IMR-90 (cell line): ENCODE measurements around the gene R3HDML. TPM values are rescaled to one million over a fixed set of nuclear protein-coding genes. Genes with fewer than 3 reads are reported as not detected.

Experiments
- ATAC-seq: fragments of 200-7000 bp; cut with Tn5 transposase; 2 replicates; pipeline ENCODE4 v1.9.1; 2020; ENCODE audit warnings: low read depth, mild to moderate bottlenecking, moderate library complexity
- BruUV-seq: library from RNA; stranded (reverse); fragments of 400-500 nt; replicated peaks from 2 replicates; lab custom pipeline; 2021; lab: Mats Ljungman, UMichigan
- CTCF ChIA-PET: fragments of 300-600 bp; formaldehyde crosslinking; extraction: SDS; loops from one replicate; lab custom pipeline; 2021; ENCODE audit warnings: antibody characterized with exemption; lab: Yijun Ruan, JAX
- POLR2A ChIA-PET: fragments of 300-600 bp; sonication (Branson Sonifier 250); formaldehyde crosslinking; loops from one replicate; lab custom pipeline; 2022; ENCODE audit warnings: antibody characterized with exemption; ENCODE audit not compliant: unreplicated experiment; lab: Charles Lee
- DNase-seq: peaks from one replicate; pipeline ENCODE4 v3.0.0; 2013
- H2AFZ ChIP-seq: replicated peaks from 2 replicates; pipeline ENCODE3; 2013; ENCODE audit warnings: low read length, mild to moderate bottlenecking; ENCODE audit not compliant: poor library complexity
- H2AK5ac ChIP-seq: 2 replicates; pipeline ENCODE4 v1.6.1; 2013; ENCODE audit warnings: low read depth, low read length, inconsistent platforms
- H2AK9ac ChIP-seq: replicated peaks from 2 replicates; pipeline ENCODE3; 2013; ENCODE audit warnings: mild to moderate bottlenecking, low read depth, low read length, moderate library complexity; ENCODE audit not compliant: poor library complexity
- H2BK120ac ChIP-seq: 2 replicates; pipeline ENCODE4 v1.6.1; 2013; ENCODE audit warnings: low read depth, low read length, inconsistent platforms
- H2BK15ac ChIP-seq: 3 replicates; pipeline ENCODE4 v1.6.1; 2013; ENCODE audit warnings: low read depth, low read length, inconsistent platforms
- H2BK20ac ChIP-seq: 2 replicates; pipeline ENCODE4 v1.6.1; 2013; ENCODE audit warnings: low read depth, mild to moderate bottlenecking, inconsistent platforms, low read length, moderate library complexity
- H2BK5ac ChIP-seq: 2 replicates; pipeline ENCODE4 v1.6.1; 2013; ENCODE audit warnings: mild to moderate bottlenecking, low read depth, low read length, inconsistent platforms; ENCODE audit not compliant: poor library complexity, severe bottlenecking
- H3K14ac ChIP-seq: replicated peaks from 2 replicates; pipeline ENCODE4 v1.6.1; 2013; ENCODE audit warnings: low read depth, low read length, inconsistent platforms
- H3K18ac ChIP-seq: 2 replicates; pipeline ENCODE4 v1.6.1; 2013; ENCODE audit warnings: low read depth, low read length, control low read depth
- H3K23ac ChIP-seq: 2 replicates; pipeline ENCODE4 v1.6.1; 2013; ENCODE audit warnings: low read depth, low read length, inconsistent platforms
- H3K27ac ChIP-seq: 2 replicates; pipeline ENCODE4 v1.5.1; 2013; ENCODE audit warnings: mild to moderate bottlenecking, control low read depth, low read length; ENCODE audit not compliant: insufficient read depth
- H3K27me3 ChIP-seq: 2 replicates; pipeline ENCODE4 v1.6.1; 2013; ENCODE audit warnings: low read length; ENCODE audit not compliant: control insufficient read depth, insufficient read depth
- H3K36me3 ChIP-seq: 2 replicates; pipeline ENCODE4 v1.6.1; 2013; ENCODE audit warnings: low read length, mixed read lengths; ENCODE audit not compliant: control insufficient read depth, insufficient read depth
- H3K4ac ChIP-seq: 2 replicates; pipeline ENCODE4 v1.6.1; 2013; ENCODE audit warnings: low read depth, low read length, inconsistent platforms
- H3K4me1 ChIP-seq: 2 replicates; pipeline ENCODE4 v1.6.1; 2013; ENCODE audit warnings: low read length, mixed read lengths; ENCODE audit not compliant: control insufficient read depth, insufficient read depth
- H3K4me2 ChIP-seq: 2 replicates; pipeline ENCODE4 v1.6.1; 2013; ENCODE audit warnings: low read depth, mild to moderate bottlenecking, control low read depth, low read length, moderate library complexity
- H3K4me3 ChIP-seq: 2 replicates; pipeline ENCODE4 v1.5.1; 2013; ENCODE audit warnings: low read depth, mild to moderate bottlenecking, control low read depth, low read length, moderate library complexity; ENCODE audit not compliant: insufficient read depth
- H3K56ac ChIP-seq: 2 replicates; pipeline ENCODE4 v1.6.1; 2013; ENCODE audit warnings: low read length, inconsistent platforms; ENCODE audit not compliant: insufficient read depth; ENCODE audit errors: extremely low read depth
- H3K79me1 ChIP-seq, 2 experiments: 2 replicates each; pipeline ENCODE4 v1.6.1; 2013; ENCODE audit warnings: low read length in 2 of 2, inconsistent platforms in 1 of 2, low read depth in 1 of 2
- H3K9ac ChIP-seq: 2 replicates; pipeline ENCODE4 v1.6.1; 2013; ENCODE audit warnings: low read depth, low read length, control low read depth
- H3K9me1 ChIP-seq: 2 replicates; pipeline ENCODE4 v1.6.1; 2013; ENCODE audit warnings: low read length, inconsistent platforms; ENCODE audit not compliant: insufficient read depth
- H3K9me3 ChIP-seq: 2 replicates; pipeline ENCODE4 v1.6.1; 2013; ENCODE audit warnings: low read length; ENCODE audit not compliant: control insufficient read depth, insufficient read depth
- H4K20me1 ChIP-seq: 2 replicates; pipeline ENCODE4 v1.6.1; 2013; ENCODE audit warnings: low read length, inconsistent platforms; ENCODE audit not compliant: insufficient read depth
- H4K5ac ChIP-seq: 2 replicates; pipeline ENCODE4 v1.6.1; 2013; ENCODE audit warnings: mild to moderate bottlenecking, low read depth, low read length, control low read depth
- H4K8ac ChIP-seq, 2 experiments: 2 replicates each; pipeline ENCODE4 v1.6.1; 2013; ENCODE audit warnings: low read depth in 2 of 2, low read length in 2 of 2, control low read depth in 1 of 2, inconsistent platforms in 1 of 2
- H4K91ac ChIP-seq: 2 replicates; pipeline ENCODE4 v1.6.1; 2013; ENCODE audit warnings: low read depth, low read length, inconsistent platforms; ENCODE audit not compliant: insufficient read depth
- CHD1 ChIP-seq: IDR thresholded peaks from 2 replicates; pipeline ENCODE4 v1.6.1; 2012; ENCODE audit warnings: low read depth, low read length, improper control_type of control experiment
- CTCF ChIP-seq: conservative IDR thresholded peaks from 2 replicates; pipeline ENCODE4 v1.5.1; 2012; ENCODE audit warnings: mild to moderate bottlenecking, low read depth, low read length, improper control_type of control experiment
- ELK1 ChIP-seq: fragments of 150-350 bp; IDR thresholded peaks from 2 replicates; pipeline ENCODE4 v1.6.1; 2016; ENCODE audit warnings: low read depth, mild to moderate bottlenecking, low read length, moderate library complexity, borderline replicate concordance
- FOS ChIP-seq: fragments of 150-350 bp; IDR thresholded peaks from 2 replicates; pipeline ENCODE4 v1.6.1; 2016; ENCODE audit warnings: low read depth, low read length
- RAD21 ChIP-seq: IDR thresholded peaks from 2 replicates; pipeline ENCODE4 v1.6.1; 2012; ENCODE audit warnings: low read length, improper control_type of control experiment
- RCOR1 ChIP-seq: IDR thresholded peaks from 2 replicates; pipeline ENCODE4 v1.6.1; 2012; ENCODE audit warnings: mild to moderate bottlenecking, low read length, improper control_type of control experiment; ENCODE audit not compliant: insufficient replicate concordance
- RFX5 ChIP-seq: IDR thresholded peaks from 2 replicates; pipeline ENCODE4 v1.8.0; 2012; ENCODE audit warnings: low read depth, mild to moderate bottlenecking, low read length, moderate library complexity
- SMC3 ChIP-seq: fragments of 150-350 bp; IDR thresholded peaks from 2 replicates; pipeline ENCODE4 v1.6.1; 2016; ENCODE audit warnings: low read depth, mild to moderate bottlenecking, antibody characterized with exemption, low read length, moderate library complexity
- USF2 ChIP-seq: fragments of 150-350 bp; IDR thresholded peaks from 2 replicates; pipeline ENCODE4 v1.6.1; 2017; ENCODE audit warnings: mild to moderate bottlenecking, antibody characterized with exemption, low read length, low read depth
- dilution Hi-C: fragments of 300-500 bp; cut with HindIII; formaldehyde crosslinking; loops from one replicate; pipeline ENCODE4 v1.14.3; 2018; ENCODE audit warnings: low sequenced_read_pairs; ENCODE audit not compliant: unreplicated experiment
- in situ Hi-C: fragments of 300-500 bp; cut with MboI; formaldehyde crosslinking; loops from 3 replicates; pipeline ENCODE4 v1.14.3; 2019; ENCODE audit warnings: low sequenced_read_pairs, inconsistent platforms, mixed read lengths
- intact Hi-C: fragments of 100-400 bp; cut with micrococcal nuclease; formaldehyde crosslinking; loops from 2 replicates; pipeline ENCODE4 v1.10.0; 2022
- polyA plus RNA-seq, 3 experiments: library from polyadenylated mRNA; depleted of rRNA; stranded (reverse); fragments of >200 nt; gene quantifications; 2 replicates each; pipeline ENCODE4 v1.2.3, GENCODE V29; 2012; ENCODE audit warnings: low replicate concordance in 1 of 3
- total RNA-seq: library from RNA; depleted of rRNA; stranded (reverse); fragments of >200 nt; gene quantifications from 2 replicates; pipeline ENCODE4 v1.2.3, GENCODE V29; 2012

The R3HDML gene
- total and polyA plus RNA-seq, 2 of the 4 experiments (the other 2 are of a cell fraction): not detected

GRCh38 chr20:44301285-44301684 is 35.6 kb upstream of the R3HDML start:
- H2BK15ac ChIP-seq: no peak overlapping the region
- TF ChIP-seq CTCF (no peak), RCOR1 (no peak), CHD1 (no peak), FOS (no peak), SMC3 (no peak), RFX5 (no peak), RAD21 (no peak), ELK1 (no peak), USF2 (no peak)
- H3K9me3 ChIP-seq: no peaks in the 10 kb centered on the region
- ATAC-seq (no peak), DNase-seq (no peak)
- no peaks in the 10 kb centered on the region for H3K36me3 ChIP-seq
- in situ Hi-C loops: no loop called here
- H3K79me1 ChIP-seq: peaks cover 0 to 3% of the 10 kb centered on the region in 2 experiments; a peak in 2 of 4 replicates
- H3K9ac ChIP-seq: no peak overlapping the region
- no peak overlapping the region for H4K5ac ChIP-seq
- ChIA-PET POLR2A (no interaction called here), CTCF (no interaction called here)
- H3K56ac ChIP-seq: no peak overlapping the region
- H3K27me3 ChIP-seq: no peaks in the 10 kb centered on the region
- no peak overlapping the region for H2BK5ac ChIP-seq
- H4K20me1 ChIP-seq: no peaks in the 10 kb centered on the region
- no peak overlapping the region for H3K18ac ChIP-seq
- peaks cover 3% of the 10 kb centered on the region; the same call in 1 of the 2 replicates for H3K9me1 ChIP-seq
- H3K4me3 ChIP-seq: no peak overlapping the region
- H3K4me2 ChIP-seq: no peak overlapping the region
- no peak overlapping the region for H3K4ac ChIP-seq
- dilution Hi-C loops: no loop called here
- H4K8ac ChIP-seq: no peak overlapping the region
- H2AFZ ChIP-seq: no peak overlapping the region
- no peak overlapping the region for H2BK120ac ChIP-seq
- H4K91ac ChIP-seq: no peak overlapping the region
- no peak overlapping the region for H2AK5ac ChIP-seq
- no peak overlapping the region for H3K23ac ChIP-seq
- BruUV-seq: no TSS peak
- no peak overlapping the region for H2BK20ac ChIP-seq
- intact Hi-C loops: no loop called here
- no peaks in the 10 kb centered on the region for H3K4me1 ChIP-seq
- H2AK9ac ChIP-seq: no peak overlapping the region
- H3K14ac ChIP-seq: no peak overlapping the region
- H3K27ac ChIP-seq: no peak overlapping the region
